HepG2 (cell line): Measurements from ENCODE around the gene WDR73. TPM values are rescaled to one million over a fixed set of nuclear protein-coding genes. Genes with fewer than 3 reads are reported as not detected.

Source experiments
- AHR ChIP-seq: IDR thresholded peaks from 2 replicates; pipeline ENCODE4 v1.6.1; 2018; ENCODE audit warnings: missing genetic modification reagents, missing compliant biosample characterization
- ARNT2 ChIP-seq: sonication (generic); formaldehyde crosslinking; IDR thresholded peaks from 2 replicates; pipeline ENCODE4 v1.8.0; 2022; ENCODE audit warnings: mild to moderate bottlenecking, low read depth, missing genetic modification reagents, moderate library complexity
- GATAD1 ChIP-seq: IDR thresholded peaks from 2 replicates; pipeline ENCODE4 v1.6.1; 2016; ENCODE audit warnings: missing genetic modification reagents, missing compliant biosample characterization
- GLI4 ChIP-seq: sonication (generic); formaldehyde crosslinking; IDR thresholded peaks from 2 replicates; pipeline ENCODE4 v1.5.1; 2020; ENCODE audit warnings: missing genetic modification reagents, mild to moderate bottlenecking, moderate library complexity, borderline replicate concordance
- HBP1 ChIP-seq: IDR thresholded peaks from 2 replicates; pipeline ENCODE4 v1.6.1; 2016; ENCODE audit warnings: low read depth, control low read depth
- HNF1A ChIP-seq, 2 experiments: sonication (generic) in 1 of 2; formaldehyde crosslinking in 1 of 2; IDR thresholded peaks; 2 replicates each; pipeline versions ENCODE4 v1.4.0 to v1.6.1; 2016 to 2020; ENCODE audit warnings: borderline replicate concordance in 1 of 2, low read depth in 1 of 2, mild to moderate bottlenecking in 1 of 2, missing genetic modification reagents in 1 of 2
- HOXA5 ChIP-seq: sonication (generic); formaldehyde crosslinking; IDR thresholded peaks from 2 replicates; pipeline ENCODE4 v1.4.0; 2020; ENCODE audit warnings: missing genetic modification reagents
- KDM5A ChIP-seq: fragments of 200-600 bp; sonication (generic); IDR thresholded peaks from 2 replicates; pipeline ENCODE4 v1.7.0; 2018; ENCODE audit warnings: antibody characterized with exemption, mild to moderate bottlenecking, low read length, borderline replicate concordance
- KMT2A ChIP-seq: sonication (generic); formaldehyde crosslinking; IDR thresholded peaks from 2 replicates; pipeline ENCODE4 v1.4.0; 2020; ENCODE audit warnings: missing genetic modification reagents
- SALL1 ChIP-seq: sonication (generic); formaldehyde crosslinking; IDR thresholded peaks from 2 replicates; pipeline ENCODE4 v1.8.0; 2022; ENCODE audit warnings: mild to moderate bottlenecking, missing genetic modification reagents
- USF2 ChIP-seq, 2 experiments: sonication (generic) in 1 of 2; formaldehyde crosslinking in 1 of 2; IDR thresholded peaks; 2 replicates each; pipeline versions ENCODE4 v1.5.1 to v1.6.1; 2011 to 2020; ENCODE audit warnings: borderline replicate concordance in 1 of 2, low read depth in 1 of 2, low read length in 1 of 2, mild to moderate bottlenecking in 1 of 2, missing genetic modification reagents in 1 of 2, moderate library complexity in 1 of 2
- ZNF292 ChIP-seq: sonication (generic); formaldehyde crosslinking; IDR thresholded peaks from 2 replicates; pipeline ENCODE4 v1.8.1; 2022; ENCODE audit warnings: mild to moderate bottlenecking, low read depth, missing genetic modification reagents, borderline replicate concordance
- ZNF609 ChIP-seq: sonication (generic); formaldehyde crosslinking; IDR thresholded peaks from 2 replicates; pipeline ENCODE4 v1.4.0; 2020; ENCODE audit warnings: mild to moderate bottlenecking, missing genetic modification reagents, borderline replicate concordance
- polyA plus RNA-seq, 8 experiments: library from polyadenylated mRNA; depleted of rRNA in 3 of 8; stranded (reverse) in 7 of 8; unstranded in 1 of 8; fragments of >200 nt; fragmentation: Illumina TruSeq in 4 of 8; extraction: Trizol in 4 of 8; gene quantifications; 2 replicates each; pipeline versions ENCODE4 v1.2.1 to v1.2.3, GENCODE V29; 2011 to 2016; ENCODE audit warnings: low read depth in 4 of 8, missing spikeins in 1 of 8, mixed read lengths in 1 of 8; ENCODE audit not compliant: insufficient read depth in 1 of 8
- total RNA-seq, 5 experiments: library from RNA; depleted of rRNA; stranded (reverse); fragments of >200 nt; fragmentation: Illumina TruSeq; extraction: Trizol; gene quantifications; 2 replicates each; pipeline ENCODE4 v1.2.3, GENCODE V29; 2016; ENCODE audit warnings: low read depth in 1 of 5

Gene WDR73
- total and polyA plus RNA-seq, 2 of the 13 experiments (the other 11 are each of a cell fraction or from before 2014, with no cell fraction given), result 20.0 to 35.5 TPM

GRCh38 chr15:84600687-84601554 lies 53.2 kb downstream of the WDR73 start, which contains the start of gene ZSCAN2 (continued):
- no peak for TF ChIP-seq HNF1A (IDR thresholded peaks at IDR 0.05; ENCODE audit: low read depth)
- TF ChIP-seq HNF1A (CRISPR knock-in tag; IDR thresholded peaks at IDR 0.05; ENCODE audit: borderline replicate concordance), result peak; percentile 20; the same call in 1 of the 2 replicates
- no peak for TF ChIP-seq USF2 (IDR thresholded peaks at IDR 0.05; ENCODE audit: low read depth, low read length)
- TF ChIP-seq USF2 (CRISPR knock-in tag; IDR thresholded peaks at IDR 0.05; ENCODE audit: borderline replicate concordance), result peak; percentile 37; the same call in 1 of the 2 replicates
- peak; percentile 91 for TF ChIP-seq GLI4
- peak; percentile 50; the same call in 1 of the 2 replicates for TF ChIP-seq SALL1 (CRISPR knock-in tag)
- peak; percentile 52; the same call in 1 of the 2 replicates for TF ChIP-seq KDM5A
- TF ChIP-seq KMT2A, result peak; percentile 76; the same call in 1 of the 2 replicates
- 0 out of 2 replicates have a peak, but pooled peaks have one; percentile 40 for TF ChIP-seq ZNF609 (CRISPR knock-in tag)
- peak; percentile 12 for TF ChIP-seq HOXA5 (CRISPR knock-in tag)
- TF ChIP-seq AHR (CRISPR knock-in tag), result peak; percentile 51; the same call in 1 of the 2 replicates
- TF ChIP-seq HBP1 (CRISPR knock-in tag), result peak; percentile 62; the same call in 1 of the 2 replicates
- peak; percentile 36; the same call in 1 of the 2 replicates for TF ChIP-seq GATAD1 (CRISPR knock-in tag)
- 0 out of 2 replicates have a peak, but pooled peaks have one; percentile 27 for TF ChIP-seq ZNF292
- peak; percentile 84 for TF ChIP-seq ARNT2 (CRISPR knock-in tag)
